OCI-LY1 (cell line): Measurements from ENCODE around the gene TNNT1.

Source experiments
- H2AFZ ChIP-seq: fragments of 200-600 bp; sonication (generic), shearing (Covaris generic); 2 replicates; pipeline ENCODE4 v1.6.0; 2014; ENCODE audit warnings: antibody characterized with exemption, mild to moderate bottlenecking, low read length
- H3F3A ChIP-seq: fragments of 200-600 bp; sonication (generic), shearing (Covaris generic); 2 replicates; pipeline ENCODE4 v1.6.0; 2014; ENCODE audit warnings: mild to moderate bottlenecking, antibody characterized with exemption, low read length, moderate library complexity; ENCODE audit not compliant: insufficient read depth
- H3K27ac ChIP-seq: fragments of 200-600 bp; sonication (generic); 2 replicates; pipeline ENCODE4 v1.5.1; 2014; ENCODE audit warnings: low read length, mixed run types, mild to moderate bottlenecking, low read depth; ENCODE audit not compliant: poor library complexity, severe bottlenecking
- H3K27me3 ChIP-seq: fragments of 200-600 bp; sonication (generic); 2 replicates; pipeline ENCODE4 v1.6.0; 2014; ENCODE audit warnings: antibody characterized with exemption, mild to moderate bottlenecking, low read length, moderate library complexity; ENCODE audit not compliant: insufficient read depth
- H3K36me3 ChIP-seq: fragments of 200-600 bp; sonication (generic); 2 replicates; pipeline ENCODE4 v1.6.1; 2014; ENCODE audit warnings: mild to moderate bottlenecking, antibody characterized with exemption, low read length, moderate library complexity, mixed read lengths; ENCODE audit not compliant: insufficient read depth
- H3K4me1 ChIP-seq: fragments of 200-600 bp; sonication (generic); 2 replicates; pipeline ENCODE4 v1.5.1; 2014; ENCODE audit warnings: mild to moderate bottlenecking, low read length, moderate library complexity; ENCODE audit not compliant: insufficient read depth, severe bottlenecking
- H3K4me2 ChIP-seq: fragments of 200-600 bp; sonication (generic), shearing (Covaris generic); 2 replicates; pipeline ENCODE4 v1.6.1; 2014; ENCODE audit warnings: low read length
- H3K4me3 ChIP-seq: fragments of 200-600 bp; sonication (generic); 2 replicates; pipeline ENCODE4 v1.5.1; 2014; ENCODE audit warnings: low read length, low read depth, mild to moderate bottlenecking, mixed read lengths; ENCODE audit not compliant: poor library complexity, severe bottlenecking
- H3K79me2 ChIP-seq: fragments of 200-600 bp; shearing (Covaris generic); 2 replicates; pipeline ENCODE4 v1.6.1; 2016; ENCODE audit warnings: mixed run types, low read length, mixed read lengths; ENCODE audit not compliant: insufficient read depth
- H3K9ac ChIP-seq: fragments of 200-600 bp; sonication (generic), shearing (Covaris generic); 2 replicates; pipeline ENCODE4 v1.6.1; 2014; ENCODE audit warnings: mild to moderate bottlenecking, low read length, mixed read lengths
- H3K9me2 ChIP-seq: fragments of 200-600 bp; sonication (generic), shearing (Covaris generic); 2 replicates; pipeline ENCODE4 v1.6.1; 2014; ENCODE audit warnings: low read depth, mild to moderate bottlenecking, low read length, mixed read lengths
- H3K9me3 ChIP-seq: fragments of 200-600 bp; shearing (Covaris generic); 2 replicates; pipeline ENCODE4 v1.6.1; 2014; ENCODE audit warnings: low read length, mixed read lengths
- H4K20me1 ChIP-seq: fragments of 200-600 bp; sonication (generic), shearing (Covaris generic); 2 replicates; pipeline ENCODE4 v1.6.0; 2016; ENCODE audit warnings: mild to moderate bottlenecking, low read length; ENCODE audit not compliant: insufficient read depth
- CTCF ChIP-seq: fragments of 200-600 bp; sonication (generic), shearing (Covaris generic); IDR thresholded peaks from 2 replicates; pipeline ENCODE4 v1.5.1; 2017; ENCODE audit warnings: mild to moderate bottlenecking, antibody characterized with exemption, low read length, moderate library complexity, mixed read lengths
- EZH2 ChIP-seq: fragments of 200-600 bp; sonication (generic), shearing (Covaris generic); IDR thresholded peaks from 2 replicates; pipeline ENCODE4 v1.8.0; 2017; ENCODE audit warnings: borderline replicate concordance, mixed run types, mild to moderate bottlenecking, antibody characterized with exemption, low read length, moderate library complexity, mixed read lengths

TNNT1 gene

GRCh38 chr19:55169136-55169535 lies 20.1 kb upstream of the TNNT1 start:
- Histone ChIP-seq H3K9ac (no peak overlapping the region), H3K27ac (no peak overlapping the region), H3K4me2 (no peak overlapping the region), H2AFZ (no peak overlapping the region), H3K27me3 (0 out of 2 replicates have a peak, but pooled peaks cover 5% of the 10 kb centered on the region), H3K9me2 (no peaks in the 10 kb centered on the region), H3K4me3 (no peak overlapping the region), H4K20me1 (no peaks in the 10 kb centered on the region), H3K4me1 (no peaks in the 10 kb centered on the region), H3F3A (no peaks in the 10 kb centered on the region), H3K9me3 (no peaks in the 10 kb centered on the region), H3K36me3 (no peaks in the 10 kb centered on the region), H3K79me2 (no peaks in the 10 kb centered on the region)
- no peak for TF ChIP-seq CTCF
- TF ChIP-seq EZH2: no peak

GRCh38 chr19:55166530-55167268 lies 17.7 kb upstream of the TNNT1 start, which contains the start of gene DNAAF3:
Gene DNAAF3, minus strand, starts transcription at chr19:55166613. Its CDS starts 200 bp downstream, at chr19:55166413.
- Histone ChIP-seq H3K9me2 (no peaks in the 10 kb centered on the region), H4K20me1 (no peaks in the 10 kb centered on the region), H3K79me2 (no peaks in the 10 kb centered on the region), H2AFZ (no peak within 1 kb of the TSS), H3K27ac (no peak within 1 kb of the TSS), H3K27me3 (no peaks in the 10 kb centered on the region), H3K4me1 (no peaks in the 10 kb centered on the region), H3K4me3 (no peak within 1 kb of the TSS), H3K9me3 (no peaks in the 10 kb centered on the region), H3F3A (no peaks in the 10 kb centered on the region), H3K9ac (no peak within 1 kb of the TSS), H3K4me2 (no peak within 1 kb of the TSS), H3K36me3 (no peaks in the 10 kb centered on the region)
- TF ChIP-seq EZH2 (no peak), CTCF (no peak)

- no peak overlapping the region for H2AFZ ChIP-seq
- H3F3A ChIP-seq: no peaks in the 10 kb centered on the region
- no peaks in the 10 kb centered on the region for H3K27me3 ChIP-seq
- no peak overlapping the region for H3K27ac ChIP-seq
- no peaks in the 10 kb centered on the region for H3K79me2 ChIP-seq
- H3K9ac ChIP-seq: no peak overlapping the region
- H3K9me3 ChIP-seq: no peaks in the 10 kb centered on the region
- TF ChIP-seq EZH2 (no peak), CTCF (no peak)
- H3K36me3 ChIP-seq: no peaks in the 10 kb centered on the region
- H4K20me1 ChIP-seq: no peaks in the 10 kb centered on the region
- H3K9me2 ChIP-seq: no peaks in the 10 kb centered on the region
- H3K4me3 ChIP-seq: no peak overlapping the region
- H3K4me2 ChIP-seq: no peak overlapping the region
- H3K4me1 ChIP-seq: no peaks in the 10 kb centered on the region
These were observed 17.0 kb upstream of the TNNT1 start for GRCh38 chr19:55165952-55166529.
